Karpas-422 (cell line): Measurements from ENCODE around the gene MNT. TPM values are rescaled to one million over a fixed set of nuclear protein-coding genes. Genes with fewer than 3 reads are reported as not detected.
"Not testable (repeated sequence)": the region's sequence is repeated elsewhere in the genome, so short reads cannot be mapped to it uniquely, and the experiment has no call there.

Experiments
- DNase-seq: peaks from one replicate; pipeline ENCODE4 v3.0.0-alpha.2; 2015
- H2AFZ ChIP-seq: fragments of 200-600 bp; sonication (generic); 2 replicates; pipeline ENCODE4 v1.6.1; 2014; ENCODE audit warnings: antibody characterized with exemption, low read length, mixed read lengths
- H3K27ac ChIP-seq: fragments of 200-600 bp; sonication (generic); 2 replicates; pipeline ENCODE4 v1.5.1; 2014; ENCODE audit warnings: mild to moderate bottlenecking, low read length, moderate library complexity
- H3K27me3 ChIP-seq: fragments of 200-600 bp; sonication (generic); 2 replicates; pipeline ENCODE4 v1.6.1; 2014; ENCODE audit warnings: low read length, mixed read lengths
- H3K36me3 ChIP-seq: fragments of 200-600 bp; sonication (generic); 2 replicates; pipeline ENCODE4 v1.6.1; 2014; ENCODE audit warnings: low read length, mixed read lengths; ENCODE audit not compliant: insufficient read depth
- H3K4me1 ChIP-seq: fragments of 200-600 bp; sonication (generic); 2 replicates; pipeline ENCODE4 v1.6.1; 2014; ENCODE audit warnings: mild to moderate bottlenecking, low read length, mixed read lengths
- H3K4me2 ChIP-seq: fragments of 200-600 bp; sonication (generic); 2 replicates; pipeline ENCODE4 v1.6.1; 2014; ENCODE audit warnings: low read length, low read depth, mild to moderate bottlenecking; ENCODE audit not compliant: poor library complexity, severe bottlenecking
- H3K4me3 ChIP-seq: fragments of 200-600 bp; sonication (generic); 2 replicates; pipeline ENCODE4 v1.5.1; 2014; ENCODE audit warnings: mild to moderate bottlenecking, antibody characterized with exemption, low read length, mixed read lengths
- H3K79me2 ChIP-seq: fragments of 200-600 bp; sonication (generic); 2 replicates; pipeline ENCODE4 v1.6.1; 2014; ENCODE audit warnings: mild to moderate bottlenecking, low read length, mixed read lengths
- H3K9ac ChIP-seq: fragments of 200-600 bp; sonication (generic); 2 replicates; pipeline ENCODE4 v1.6.0; 2014; ENCODE audit warnings: low read length
- H3K9me2 ChIP-seq: fragments of 200-600 bp; sonication (generic), shearing (Covaris generic); replicated peaks from 2 replicates; pipeline ENCODE4 v1.6.0; 2014; ENCODE audit warnings: mild to moderate bottlenecking, low read length, moderate library complexity; ENCODE audit not compliant: insufficient read depth
- H3K9me3 ChIP-seq: fragments of 300-700, 200-600 bp; sonication (generic); 2 replicates; pipeline ENCODE4 v1.6.1; 2014; ENCODE audit warnings: low read length, mixed read lengths
- H4K20me1 ChIP-seq: fragments of 200-600 bp; sonication (generic); 2 replicates; pipeline ENCODE4 v1.6.1; 2014; ENCODE audit warnings: mild to moderate bottlenecking, antibody characterized with exemption, low read length, low read depth; ENCODE audit not compliant: insufficient read depth
- total RNA-seq: library from RNA; depleted of rRNA; stranded (reverse); fragments of >200 nt; shearing (Covaris generic); gene quantifications from 2 replicates; pipeline ENCODE4 v1.2.3, GENCODE V29; 2014; ENCODE audit warnings: low replicate concordance; rRNA removed

The MNT gene
- 6.3 and 18.8 TPM in 2 replicates for total RNA-seq

- DNase-seq, result peak; percentile 98
- Histone ChIP-seq H3K9me3 (no peaks in the 10 kb centered on the region), H3K4me1 (peaks cover 50% of the 10 kb centered on the region), H3K9me2 (no peaks in the 10 kb centered on the region), H3K4me2 (peak within 1 kb of the TSS; percentile 96), H3K79me2 (peaks cover 27% of the 10 kb centered on the region), H3K4me3 (peak within 1 kb of the TSS; percentile 85), H3K27ac (peak within 1 kb of the TSS; percentile 88), H2AFZ (peak within 1 kb of the TSS; percentile 86; the same call in 1 of the 2 replicates), H3K27me3 (no peaks in the 10 kb centered on the region), H3K36me3 (no peaks in the 10 kb centered on the region), H4K20me1 (peaks cover 18% of the 10 kb centered on the region), H3K9ac (peak within 1 kb of the TSS; percentile 83)
Observed at GRCh38 chr17:2400877-2401425, at the start of gene MNT. MNT (minus strand) TSS chr17:2401060; CDS start chr17:2400712, 348 bp downstream.

- Histone ChIP-seq H3K27ac (no peak overlapping the region), H2AFZ (no peak overlapping the region), H3K9me2 (no peaks in the 10 kb centered on the region), H3K9me3 (peaks cover 3% of the 10 kb centered on the region), H3K4me3 (no peak overlapping the region), H3K27me3 (no peaks in the 10 kb centered on the region), H4K20me1 (no peaks in the 10 kb centered on the region), H3K9ac (no peak overlapping the region), H3K4me1 (peaks cover 2% of the 10 kb centered on the region; the same call in 1 of the 2 replicates), H3K79me2 (peaks cover 34% of the 10 kb centered on the region), H3K36me3 (peaks cover 17% of the 10 kb centered on the region), H3K4me2 (no peak overlapping the region)
- DNase-seq, result no peak
Observed at GRCh38 chr17:2450016-2450650, 49.3 kb upstream of the MNT start.

- Histone ChIP-seq H3K36me3 (peaks cover 17% of the 10 kb centered on the region), H3K9ac (no peak overlapping the region), H3K4me3 (no peak overlapping the region), H3K79me2 (peaks cover 36% of the 10 kb centered on the region), H3K4me2 (no peak overlapping the region), H4K20me1 (no peaks in the 10 kb centered on the region), H3K4me1 (peaks cover 2% of the 10 kb centered on the region; the same call in 1 of the 2 replicates), H3K27me3 (no peaks in the 10 kb centered on the region), H3K27ac (no peak overlapping the region), H3K9me3 (peaks cover 3% of the 10 kb centered on the region), H3K9me2 (no peaks in the 10 kb centered on the region), H2AFZ (no peak overlapping the region)
- no peak for DNase-seq
Observed at GRCh38 chr17:2449486-2449885, 48.6 kb upstream of the MNT start.

- H3K27ac ChIP-seq, H3K4me3 ChIP-seq, DNase-seq, H3K9me2 ChIP-seq, H3K9ac ChIP-seq, H3K4me1 ChIP-seq, H3K4me2 ChIP-seq, H3K9me3 ChIP-seq, H4K20me1 ChIP-seq, H2AFZ ChIP-seq, H3K27me3 ChIP-seq: not testable (repeated sequence)
- Histone ChIP-seq H3K36me3 (peaks cover 14% of the 10 kb centered on the region), H3K79me2 (peaks cover 35% of the 10 kb centered on the region)
Observed at GRCh38 chr17:2447479-2447878, 46.6 kb upstream of the MNT start.

GRCh38 chr17:2445638-2446037 is 44.8 kb upstream of the MNT start:
- 0 out of 2 replicates have a peak, but pooled peaks cover 2% of the 10 kb centered on the region for H4K20me1 ChIP-seq
- no peak overlapping the region for H3K9ac ChIP-seq
- H3K4me2 ChIP-seq, result no peak overlapping the region
- H3K9me2 ChIP-seq, result no peaks in the 10 kb centered on the region
- DNase-seq, result no peak
- H3K4me1 ChIP-seq, result peaks cover 2% of the 10 kb centered on the region; the same call in 1 of the 2 replicates
- H3K79me2 ChIP-seq, result peaks cover 43% of the 10 kb centered on the region
- no peak overlapping the region for H3K4me3 ChIP-seq
- H3K27ac ChIP-seq, result no peak overlapping the region
- no peaks in the 10 kb centered on the region for H3K27me3 ChIP-seq
- H3K36me3 ChIP-seq, result peaks cover 21% of the 10 kb centered on the region
- no peak overlapping the region for H2AFZ ChIP-seq
- peaks cover 3% of the 10 kb centered on the region for H3K9me3 ChIP-seq

GRCh38 chr17:2444382-2444781 is 43.5 kb upstream of the MNT start:
- H3K27ac ChIP-seq, result no peak overlapping the region
- no peak overlapping the region for H3K4me2 ChIP-seq
- peaks cover 3% of the 10 kb centered on the region for H3K9me3 ChIP-seq
- no peak overlapping the region for H3K4me3 ChIP-seq
- peaks cover 30% of the 10 kb centered on the region for H3K79me2 ChIP-seq
- H3K27me3 ChIP-seq, result no peaks in the 10 kb centered on the region
- H3K9me2 ChIP-seq, result no peaks in the 10 kb centered on the region
- H3K4me1 ChIP-seq, result no peaks in the 10 kb centered on the region
- H3K9ac ChIP-seq, result no peak overlapping the region
- H3K36me3 ChIP-seq, result peaks cover 16% of the 10 kb centered on the region
- 0 out of 2 replicates have a peak, but pooled peaks cover 2% of the 10 kb centered on the region for H4K20me1 ChIP-seq
- no peak for DNase-seq
- H2AFZ ChIP-seq, result no peak overlapping the region

GRCh38 chr17:2442166-2442565 is 41.3 kb upstream of the MNT start:
- Histone ChIP-seq H3K36me3 (peaks cover 14% of the 10 kb centered on the region), H3K27me3 (no peaks in the 10 kb centered on the region), H3K79me2 (peaks cover 29% of the 10 kb centered on the region), H3K27ac (no peak overlapping the region), H3K4me3 (no peak overlapping the region), H3K4me2 (no peak overlapping the region), H2AFZ (no peak overlapping the region), H3K9me3 (peaks cover 3% of the 10 kb centered on the region), H3K9ac (no peak overlapping the region), H4K20me1 (0 out of 2 replicates have a peak, but pooled peaks cover 2% of the 10 kb centered on the region), H3K9me2 (no peaks in the 10 kb centered on the region), H3K4me1 (no peaks in the 10 kb centered on the region)
- no peak for DNase-seq

- H4K20me1 ChIP-seq, result 0 out of 2 replicates have a peak, but pooled peaks cover 2% of the 10 kb centered on the region
- no peak overlapping the region for H2AFZ ChIP-seq
- no peak overlapping the region for H3K27ac ChIP-seq
- peaks cover 26% of the 10 kb centered on the region for H3K79me2 ChIP-seq
- H3K4me3 ChIP-seq, result no peak overlapping the region
- DNase-seq, result no peak
- no peak overlapping the region for H3K4me2 ChIP-seq
- no peaks in the 10 kb centered on the region for H3K9me2 ChIP-seq
- no peak overlapping the region for H3K9ac ChIP-seq
- H3K9me3 ChIP-seq, result peaks cover 1% of the 10 kb centered on the region
- H3K4me1 ChIP-seq, result no peaks in the 10 kb centered on the region
- H3K36me3 ChIP-seq, result peaks cover 12% of the 10 kb centered on the region
- H3K27me3 ChIP-seq, result no peaks in the 10 kb centered on the region
Observed at GRCh38 chr17:2440930-2441329, 40.1 kb upstream of the MNT start.
